B cell (primary cell): ENCODE measurements around the gene SOHLH1. TPM values are rescaled to one million over a fixed set of nuclear protein-coding genes. Genes with fewer than 3 reads are reported as not detected.

Experiments used
- ATAC-seq: fragments of 200-7000 bp; cut with Tn5 transposase; one replicate; pipeline ENCODE4 v1.10.0; 2021; ENCODE audit warnings: low read depth, mild to moderate bottlenecking, moderate number of reproducible peaks, moderate library complexity
- CTCF ChIA-PET: fragments of 350-600 bp; sonication (Branson Sonifier 250); formaldehyde crosslinking; loops from one replicate; lab custom pipeline; 2021; ENCODE audit warnings: antibody characterized with exemption, inconsistent platforms; lab: Charles Lee
- POLR2A ChIA-PET: fragments of 350-600 bp; sonication (Branson Sonifier 250); formaldehyde crosslinking; loops from one replicate; lab custom pipeline; 2021; ENCODE audit warnings: antibody characterized with exemption; lab: Charles Lee
- DNase-seq: peaks from one replicate; pipeline ENCODE4 v3.0.0; 2013
- H2AFZ ChIP-seq: 2 replicates; pipeline ENCODE4 v1.6.1; 2012; ENCODE audit warnings: mild to moderate bottlenecking, low read depth, low read length; ENCODE audit not compliant: insufficient read depth, poor library complexity, severe bottlenecking
- H3K27ac ChIP-seq, 2 donors: 1 replicate in 1 of 2; 2 replicates in 1 of 2; pipeline ENCODE4 v1.5.1; 2012 to 2013; ENCODE audit warnings: low read length in 2 of 2, mild to moderate bottlenecking in 2 of 2, moderate library complexity in 1 of 2
- H3K27me3 ChIP-seq, 4 experiments: fragments of 200-600 bp in 1 of 4; sonication (generic) in 1 of 4; replicated peaks in 1 of 4; 1 replicate in 2 of 4; 2 replicates in 2 of 4; pipeline versions ENCODE4 v1.6.1 to v1.7.0; 2013 to 2016; ENCODE audit warnings: low read length in 3 of 4, mild to moderate bottlenecking in 2 of 4, mixed read lengths in 1 of 4, moderate library complexity in 1 of 4; ENCODE audit not compliant: insufficient read depth in 4 of 4, control insufficient read depth in 3 of 4; ENCODE audit errors: control extremely low read depth in 1 of 4
- H3K36me3 ChIP-seq, 2 experiments: replicated peaks in 1 of 2; 1 replicate in 1 of 2; 2 replicates in 1 of 2; pipeline versions ENCODE4 v1.6.1 to v1.7.1; 2013; ENCODE audit warnings: low read length in 1 of 2; ENCODE audit not compliant: insufficient read depth in 2 of 2, control insufficient read depth in 1 of 2; ENCODE audit errors: control extremely low read depth in 1 of 2, extremely low read depth in 1 of 2
- H3K4me1 ChIP-seq, 2 donors: fragments of 200-600 bp in 1 of 2; sonication (generic) in 1 of 2; 1 replicate in 1 of 2; 2 replicates in 1 of 2; pipeline versions ENCODE4 v1.5.1 to v1.6.1; 2013 to 2017; ENCODE audit warnings: low read length in 2 of 2; ENCODE audit not compliant: control insufficient read depth in 2 of 2, insufficient read depth in 2 of 2
- H3K4me2 ChIP-seq: replicated peaks from 2 replicates; pipeline ENCODE3; 2012; ENCODE audit warnings: mild to moderate bottlenecking, low read depth, low read length; ENCODE audit not compliant: poor library complexity, severe bottlenecking
- H3K4me3 ChIP-seq, 5 experiments: fragments of 200-600 bp in 1 of 5; sonication (generic) in 1 of 5; 1 replicate in 3 of 5; 2 replicates in 2 of 5; pipeline versions ENCODE4 v1.5.1 to v1.7.0; 2011 to 2016; ENCODE audit warnings: low read length in 4 of 5, mild to moderate bottlenecking in 4 of 5, low read depth in 2 of 5, control low read depth in 1 of 5, moderate library complexity in 1 of 5; ENCODE audit not compliant: insufficient read depth in 1 of 5; ENCODE audit errors: control extremely low read depth in 1 of 5, extremely low read depth in 1 of 5
- H3K79me2 ChIP-seq: fragments of 200-600 bp; sonication (generic); one replicate; pipeline ENCODE4 v1.6.0; 2016; ENCODE audit warnings: low read length; ENCODE audit not compliant: control insufficient read depth, insufficient read depth
- H3K9ac ChIP-seq: fragments of 200-600 bp; sonication (generic); 2 replicates; pipeline ENCODE4 v1.6.1; 2017; ENCODE audit warnings: mild to moderate bottlenecking, low read length, moderate library complexity
- H3K9me3 ChIP-seq, 3 donors: one replicate each; pipeline versions ENCODE4 v1.6.1 to v1.7.1; 2013; ENCODE audit warnings: low read length in 2 of 3; ENCODE audit not compliant: control insufficient read depth in 2 of 3, insufficient read depth in 1 of 3; ENCODE audit errors: control extremely low read depth in 1 of 3
- H4K20me1 ChIP-seq: 2 replicates; pipeline ENCODE4 v1.6.0; 2012; ENCODE audit warnings: mild to moderate bottlenecking, low read length; ENCODE audit not compliant: insufficient read depth, control insufficient read depth, poor library complexity, severe bottlenecking
- H3K27ac Mint-ChIP-seq: one replicate; pipeline ENCODE4 v1.8.0; 2021; ENCODE audit warnings: mixed read lengths
- H3K27me3 Mint-ChIP-seq: one replicate; pipeline ENCODE4 v1.8.0; 2021; ENCODE audit warnings: mixed read lengths
- H3K4me1 Mint-ChIP-seq: one replicate; pipeline ENCODE4 v1.8.0; 2021; ENCODE audit warnings: mixed read lengths
- H3K4me3 Mint-ChIP-seq: one replicate; pipeline ENCODE4 v1.8.0; 2021; ENCODE audit warnings: mixed read lengths
- H3K9me3 Mint-ChIP-seq: one replicate; pipeline ENCODE4 v1.8.0; 2022; ENCODE audit warnings: mixed read lengths; ENCODE audit not compliant: insufficient read depth
- EZH2 ChIP-seq: IDR thresholded peaks from 2 replicates; pipeline ENCODE4 v1.6.1; 2012; ENCODE audit warnings: borderline replicate concordance, low read depth, mild to moderate bottlenecking, moderate library complexity, low read length; ENCODE audit not compliant: insufficient read depth, poor library complexity, severe bottlenecking
- WGBS: methylation state at CpG from one replicate; pipeline ENCODE4 v1.1.5; 2013; ENCODE audit warnings: missing lambda C conversion rate; ENCODE audit not compliant: insufficient coverage; 5-methylcytosine and 5-hydroxymethylcytosine counted together
- intact Hi-C: fragments of 100-400 bp; cut with micrococcal nuclease; formaldehyde crosslinking; loops from one replicate; pipeline ENCODE4 v1.10.0; 2022
- polyA plus RNA-seq: library from polyadenylated mRNA; depleted of rRNA; stranded (reverse); fragments of >200 nt; gene quantifications from 2 replicates; pipeline ENCODE4 v1.2.3, GENCODE V29; 2012
- total RNA-seq, 2 donors: library from RNA; stranded (reverse); fragments of 120-200 nt in 1 of 2; gene quantifications; 1 replicate in 1 of 2; 2 replicates in 1 of 2; pipeline versions ENCODE4 v1.2.3 to v1.2.4, GENCODE V29; 2013 to 2022
- TF ChIP-seq, protein P1 (sequence below): fragments of 200-600 bp; IDR thresholded peaks from one replicate; pipeline ENCODE4 v1.8.0; 2022; ENCODE audit warnings: antibody characterized with exemption, mild to moderate bottlenecking

The SOHLH1 gene
- total and polyA plus RNA-seq, 2 donors (not counting 1 experiment from before 2014, with no cell fraction given), result not detected

DNA sequence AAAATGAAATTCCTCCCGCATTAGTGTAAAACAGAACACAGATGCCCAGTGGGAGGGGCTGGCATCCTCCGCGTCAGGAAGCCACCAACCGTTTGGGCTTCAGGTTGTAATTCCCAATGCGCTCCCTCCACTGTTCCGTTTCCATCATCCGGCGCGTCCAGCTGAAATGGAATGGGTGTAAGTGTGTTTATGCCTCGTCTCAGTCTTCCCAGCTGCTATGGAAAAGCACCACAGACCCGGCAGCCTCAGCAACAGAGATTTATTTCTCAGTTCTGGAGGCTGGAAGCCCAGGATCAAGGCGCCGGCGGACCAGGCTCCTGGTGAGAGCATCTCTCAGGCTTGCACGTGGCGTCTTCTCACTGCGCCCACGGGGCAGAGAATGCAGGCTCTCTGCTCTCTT, 23.1 kb upstream of the SOHLH1 start:
- Mint-ChIP-seq H3K4me1 (no peaks in the 10 kb centered on the region), H3K4me3 (no peak overlapping the region), H3K9me3 (no peaks in the 10 kb centered on the region), H3K27me3 (peaks cover 3% of the 10 kb centered on the region), H3K27ac (no peak overlapping the region)
- no peak for TF ChIP-seq EZH2
- TF ChIP-seq, protein P1, sequence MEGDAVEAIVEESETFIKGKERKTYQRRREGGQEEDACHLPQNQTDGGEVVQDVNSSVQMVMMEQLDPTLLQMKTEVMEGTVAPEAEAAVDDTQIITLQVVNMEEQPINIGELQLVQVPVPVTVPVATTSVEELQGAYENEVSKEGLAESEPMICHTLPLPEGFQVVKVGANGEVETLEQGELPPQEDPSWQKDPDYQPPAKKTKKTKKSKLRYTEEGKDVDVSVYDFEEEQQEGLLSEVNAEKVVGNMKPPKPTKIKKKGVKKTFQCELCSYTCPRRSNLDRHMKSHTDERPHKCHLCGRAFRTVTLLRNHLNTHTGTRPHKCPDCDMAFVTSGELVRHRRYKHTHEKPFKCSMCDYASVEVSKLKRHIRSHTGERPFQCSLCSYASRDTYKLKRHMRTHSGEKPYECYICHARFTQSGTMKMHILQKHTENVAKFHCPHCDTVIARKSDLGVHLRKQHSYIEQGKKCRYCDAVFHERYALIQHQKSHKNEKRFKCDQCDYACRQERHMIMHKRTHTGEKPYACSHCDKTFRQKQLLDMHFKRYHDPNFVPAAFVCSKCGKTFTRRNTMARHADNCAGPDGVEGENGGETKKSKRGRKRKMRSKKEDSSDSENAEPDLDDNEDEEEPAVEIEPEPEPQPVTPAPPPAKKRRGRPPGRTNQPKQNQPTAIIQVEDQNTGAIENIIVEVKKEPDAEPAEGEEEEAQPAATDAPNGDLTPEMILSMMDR, result no peak
- Histone ChIP-seq H3K27me3 (peaks cover 0 to 4% (median 0%) of the 10 kb centered on the region in 4 experiments), H3K4me2 (no peak overlapping the region), H3K79me2 (no peaks in the 10 kb centered on the region), H3K4me1 (no peaks in the 10 kb centered on the region), H3K9ac (no peak overlapping the region), H3K4me3 (no peak overlapping the region), H3K9me3 (no peaks in the 10 kb centered on the region), H3K36me3 (no peaks in the 10 kb centered on the region), H4K20me1 (no peaks in the 10 kb centered on the region), H2AFZ (no peak overlapping the region), H3K27ac (no peak overlapping the region)
- ChIA-PET CTCF (no interaction called here), POLR2A (no interaction called here)
- DNase-seq (no peak), ATAC-seq (no peak)
- intact Hi-C loops, result no loop called here
- 75% methylated on average over 15 of the region's 18 CpGs for WGBS

DNA sequence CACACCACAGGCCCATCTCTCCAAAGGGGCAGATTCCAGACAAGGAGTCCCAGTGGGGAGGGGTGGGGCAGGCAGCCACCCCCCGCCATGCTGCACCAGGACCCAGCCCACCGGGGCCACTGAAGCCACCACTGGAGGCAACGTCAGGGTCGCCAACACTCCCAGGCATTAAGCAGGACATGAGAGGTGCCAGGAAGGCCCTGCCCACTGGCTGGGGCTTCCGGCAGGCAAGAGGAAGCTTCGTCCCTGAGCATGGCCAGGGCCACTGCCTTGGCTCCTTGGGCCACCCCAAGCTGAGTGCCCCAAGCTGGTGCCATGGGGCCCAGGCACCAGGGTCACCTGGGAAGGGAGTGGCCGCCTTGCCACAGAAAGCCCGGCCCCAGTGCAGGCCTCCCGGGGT, 20.2 kb upstream of the SOHLH1 start:
- ATAC-seq (no peak), DNase-seq (no peak)
- Mint-ChIP-seq H3K27ac (no peak overlapping the region), H3K4me3 (no peak overlapping the region), H3K4me1 (no peaks in the 10 kb centered on the region), H3K9me3 (no peaks in the 10 kb centered on the region), H3K27me3 (peaks cover 19% of the 10 kb centered on the region)
- 89% methylated on average over 9 of the region's 9 CpGs for WGBS
- intact Hi-C loops, result no loop called here
- Histone ChIP-seq H3K4me1 (no peaks in the 10 kb centered on the region), H3K27ac (no peak overlapping the region), H3K9ac (no peak overlapping the region), H3K27me3 (peaks cover 0 to 20% (median 2%) of the 10 kb centered on the region in 4 experiments), H3K4me3 (no peak overlapping the region), H2AFZ (no peak overlapping the region), H3K36me3 (no peaks in the 10 kb centered on the region), H3K4me2 (no peak overlapping the region), H3K79me2 (no peaks in the 10 kb centered on the region), H4K20me1 (no peaks in the 10 kb centered on the region), H3K9me3 (peaks cover 0 to 6% (median 0%) of the 10 kb centered on the region in 3 donors)
- TF ChIP-seq EZH2, result no peak
- TF ChIP-seq, protein P1, result no peak
- CTCF ChIA-PET, result no interaction called here
- POLR2A ChIA-PET, result no interaction called here
